ENCODE data around the gene HDAC4. TPM values are rescaled to one million over a fixed set of nuclear protein-coding genes. Genes with fewer than 3 reads are reported as not detected.

Gene HDAC4
- total RNA-seq, 2 donors from 2014 or later = 38.7 to 50.9 TPM

DNA sequence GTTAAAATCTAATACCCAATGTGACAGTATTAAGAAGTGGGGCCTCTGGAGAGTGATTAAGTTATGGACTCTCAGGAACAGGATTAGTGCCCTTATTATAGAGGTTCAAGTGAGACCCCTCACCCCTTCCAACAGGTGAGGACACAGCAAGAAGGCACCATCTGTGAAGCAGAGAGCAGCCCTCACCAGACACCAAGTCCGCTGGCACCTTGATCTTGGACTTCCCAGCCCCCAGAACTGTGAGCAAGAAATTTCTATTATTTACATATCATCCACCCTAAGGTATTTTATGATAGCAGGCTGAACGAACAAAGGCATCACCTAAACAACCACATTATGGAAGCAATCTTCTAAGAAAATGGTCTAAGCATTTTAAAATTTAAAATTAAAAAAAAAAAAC, 59.0 kb downstream of the HDAC4 start:
- no peak for DNase-seq
- intact Hi-C loops (cut with DNase I, micrococcal nuclease) = no loop called here
- no peak for ATAC-seq

DNA sequence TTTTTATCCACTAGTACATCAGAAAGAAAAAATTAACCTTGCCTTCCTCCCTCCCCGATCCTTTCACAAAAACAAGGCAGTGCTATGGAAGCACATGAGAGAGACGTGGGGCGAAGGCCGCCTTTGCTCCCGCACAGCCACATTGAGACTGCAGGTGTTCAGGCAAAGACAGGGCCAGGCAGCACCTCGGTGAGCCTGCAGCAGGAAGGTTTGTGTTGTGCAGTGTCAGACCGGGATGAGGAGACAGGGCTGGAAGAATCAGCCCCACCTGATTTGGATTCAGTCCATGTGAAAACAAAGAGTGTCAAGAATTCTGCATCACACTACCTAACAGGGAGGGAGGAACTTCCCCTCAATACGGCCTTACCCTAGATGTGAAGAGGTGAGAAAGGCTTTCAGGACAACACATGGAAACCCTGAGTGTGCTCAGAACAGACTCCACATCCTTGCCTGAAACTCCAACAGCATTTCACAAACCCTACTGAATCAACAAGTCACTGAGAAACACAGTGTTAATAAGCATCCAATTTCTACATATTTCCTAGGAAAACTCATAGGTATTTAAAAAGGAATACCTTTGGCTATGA, 59.6 kb downstream of the HDAC4 start:
- no peak for ATAC-seq
- no peak for DNase-seq
- intact Hi-C loops (cut with DNase I, micrococcal nuclease) = no loop called here

DNA sequence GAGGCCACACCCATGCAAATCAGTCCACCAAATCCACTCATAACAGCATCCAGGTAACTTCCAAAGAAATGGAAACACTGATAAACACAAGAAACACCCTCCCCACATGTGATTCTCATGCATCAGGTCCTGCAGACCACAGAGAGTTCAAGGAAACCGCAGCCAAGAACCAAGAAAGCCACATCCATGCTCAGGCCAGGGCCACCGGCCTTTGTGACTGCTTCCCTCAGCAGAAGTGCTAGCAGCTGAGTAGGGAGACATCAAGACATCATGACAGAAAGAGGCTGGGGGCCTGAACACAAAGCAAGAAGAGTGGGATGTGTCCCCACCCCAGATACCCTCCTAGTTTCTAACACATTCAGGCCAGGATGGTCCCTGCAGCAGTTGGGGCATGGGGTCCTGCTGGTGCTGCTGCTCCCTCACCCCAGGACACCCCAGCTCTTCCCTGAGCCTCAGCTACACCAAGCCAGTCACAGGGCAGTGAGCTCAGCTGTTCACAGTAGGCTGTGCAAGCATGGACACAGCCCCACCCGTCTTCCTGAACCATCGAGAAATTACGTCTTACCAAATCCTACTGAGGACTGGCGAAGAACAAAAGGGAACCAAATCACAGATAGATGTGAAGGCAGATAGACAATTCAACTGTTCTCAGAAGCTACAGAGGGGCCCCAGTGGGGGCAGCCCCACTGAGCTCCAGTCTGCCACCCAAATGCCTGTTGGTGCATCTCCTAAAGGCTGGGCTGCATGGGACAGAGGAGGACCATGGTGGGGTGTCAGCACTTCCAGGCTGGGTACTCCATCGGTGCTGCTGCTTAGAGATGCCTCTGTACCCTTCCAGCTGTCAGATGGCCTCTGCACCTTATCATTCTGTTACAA, 60.9 kb downstream of the HDAC4 start:
- intact Hi-C loops (cut with DNase I, micrococcal nuclease) = no loop called here
- DNase-seq (peak in 1 of 2 donors; percentile 24), ATAC-seq (no peak)

DNA sequence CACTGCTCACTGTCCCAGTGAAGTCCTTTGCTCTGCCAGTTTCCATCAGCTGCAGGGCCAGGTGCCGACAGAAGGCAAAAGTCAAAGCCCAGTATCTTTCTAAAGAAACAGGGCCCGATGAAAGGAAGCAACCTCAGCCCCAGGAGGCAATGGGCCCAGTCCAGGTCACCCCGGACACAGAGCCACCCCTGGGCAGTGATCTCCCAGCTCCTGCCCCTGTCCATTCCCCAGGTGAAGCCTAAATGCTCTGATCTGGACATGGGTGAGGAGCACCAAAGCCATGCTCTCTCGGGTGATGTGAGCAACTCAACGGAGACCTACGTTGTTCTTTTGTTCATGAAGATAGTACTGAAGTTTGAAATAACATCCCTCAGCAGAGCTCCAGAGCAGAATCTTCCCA, 61.6 kb downstream of the HDAC4 start:
- no peak for ATAC-seq
- intact Hi-C loops (cut with DNase I, micrococcal nuclease) = no loop called here
- peak in 1 of 2 donors; percentile 15 for DNase-seq

DNA sequence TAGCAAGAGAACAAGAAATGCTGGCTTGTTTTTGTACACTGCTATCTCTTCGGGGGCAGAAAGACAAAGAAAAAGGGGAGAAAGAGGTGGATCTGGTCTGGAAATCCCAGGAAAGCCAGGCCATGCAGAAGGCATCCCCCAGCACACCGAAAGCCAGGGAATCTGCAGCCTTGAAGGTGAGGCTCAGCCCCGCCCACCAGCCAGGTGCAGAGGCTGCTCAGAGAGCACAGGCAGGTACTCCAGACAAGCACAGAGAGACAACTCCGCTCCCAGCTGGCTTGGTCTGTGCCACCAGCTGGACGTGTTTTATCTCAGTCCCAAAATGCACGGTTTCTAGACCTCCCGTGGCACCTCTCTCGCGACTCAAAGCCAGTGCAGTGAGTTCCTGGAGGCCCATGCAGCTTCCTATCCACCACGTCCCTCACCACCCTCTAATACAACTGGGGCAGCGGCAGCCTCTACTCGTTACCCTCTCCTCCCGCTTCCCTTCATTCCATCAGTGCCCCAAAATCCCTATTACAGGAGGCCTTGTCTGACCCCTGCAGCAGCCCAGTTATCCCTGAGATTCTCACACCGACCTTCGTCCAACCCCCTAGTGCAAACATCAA, 62.8 kb downstream of the HDAC4 start:
- intact Hi-C loops (cut with DNase I, micrococcal nuclease) = no loop called here
- ATAC-seq (peak; percentile 88), DNase-seq (peak; percentile 37 to 62)

DNA sequence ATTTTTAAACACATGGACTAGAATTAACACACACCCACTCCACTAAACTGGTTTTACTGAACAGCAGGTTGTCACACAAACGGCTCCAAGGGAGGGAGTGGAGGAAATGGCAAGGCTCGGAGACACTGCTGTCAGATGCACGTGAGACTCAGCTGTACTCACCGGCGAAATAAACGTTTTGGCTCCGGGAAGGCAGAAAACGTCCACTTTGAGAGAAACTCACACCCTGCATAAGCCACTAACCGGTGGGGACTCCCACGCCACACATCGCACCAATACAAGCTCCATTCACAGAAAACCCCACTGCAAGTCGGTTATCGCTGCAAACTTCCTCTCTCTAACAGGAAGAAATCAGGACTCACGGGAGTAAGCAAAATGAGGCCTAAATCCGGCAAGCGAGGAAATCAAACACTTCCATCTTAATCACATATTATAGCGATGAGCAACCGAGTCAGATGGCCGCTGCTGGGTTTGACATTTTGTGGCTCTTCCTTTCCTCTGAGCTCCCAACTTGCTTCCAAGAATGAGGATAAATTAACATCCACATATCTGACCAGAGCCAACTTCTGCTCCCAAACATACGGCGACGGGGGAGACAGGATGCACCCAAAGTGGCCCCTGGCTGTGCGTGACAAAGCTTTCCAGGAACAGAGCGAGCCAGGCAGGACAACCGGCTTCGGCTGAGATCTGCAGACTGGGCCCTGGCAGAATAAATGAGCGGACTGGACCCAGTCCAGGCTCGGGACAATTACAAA, 63.5 kb downstream of the HDAC4 start:
- ATAC-seq (peak; percentile 31), DNase-seq (peak in 1 of 2 donors; percentile 31)
- intact Hi-C loops (cut with DNase I, micrococcal nuclease) = no loop called here

DNA sequence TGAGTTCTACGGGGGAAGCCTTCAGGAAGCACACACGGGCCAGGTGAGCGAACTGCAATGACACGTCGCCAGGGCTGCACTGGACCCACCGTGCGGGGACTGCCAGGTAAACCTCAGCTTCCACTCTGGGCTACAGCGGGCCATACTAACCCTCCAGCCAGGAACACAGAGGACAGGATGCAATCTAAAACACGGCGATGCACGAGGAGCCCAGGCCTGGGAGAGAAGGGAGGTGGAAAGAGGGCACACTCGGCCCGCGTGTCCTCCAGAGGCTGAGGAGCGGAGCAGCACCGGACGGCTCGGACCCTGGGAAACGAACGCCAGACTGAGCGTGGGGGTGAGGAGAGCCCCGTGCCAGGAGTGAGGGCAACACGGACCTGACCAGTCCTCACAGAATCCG, 69.3 kb downstream of the HDAC4 start:
- no peak for ATAC-seq
- peak in 1 of 2 donors; percentile 21 for DNase-seq
- intact Hi-C loops (cut with DNase I, micrococcal nuclease) = no loop called here

DNA sequence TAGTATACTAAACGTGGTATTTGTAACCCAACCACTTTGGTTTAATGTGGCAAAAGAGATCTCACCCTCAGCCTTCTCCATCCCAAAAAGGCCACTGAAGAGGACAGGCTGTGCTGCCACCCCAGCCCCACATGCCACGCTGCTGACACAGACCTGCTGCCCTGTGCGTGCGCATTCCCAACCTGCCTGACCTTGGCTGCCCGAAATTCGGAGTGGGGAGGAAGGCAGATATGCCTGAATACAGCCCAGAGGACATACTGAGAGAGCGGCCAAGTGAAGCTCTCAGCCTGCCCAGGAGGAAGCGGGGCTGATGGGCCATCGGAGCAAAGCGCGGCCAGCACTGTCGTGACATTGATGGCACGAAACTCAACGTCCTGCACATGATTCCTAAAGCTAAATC, 70.0 kb downstream of the HDAC4 start:
- ATAC-seq (no peak), DNase-seq (peak in 1 of 2 donors; percentile 24)
- intact Hi-C loops (cut with DNase I, micrococcal nuclease) = no loop called here

DNA sequence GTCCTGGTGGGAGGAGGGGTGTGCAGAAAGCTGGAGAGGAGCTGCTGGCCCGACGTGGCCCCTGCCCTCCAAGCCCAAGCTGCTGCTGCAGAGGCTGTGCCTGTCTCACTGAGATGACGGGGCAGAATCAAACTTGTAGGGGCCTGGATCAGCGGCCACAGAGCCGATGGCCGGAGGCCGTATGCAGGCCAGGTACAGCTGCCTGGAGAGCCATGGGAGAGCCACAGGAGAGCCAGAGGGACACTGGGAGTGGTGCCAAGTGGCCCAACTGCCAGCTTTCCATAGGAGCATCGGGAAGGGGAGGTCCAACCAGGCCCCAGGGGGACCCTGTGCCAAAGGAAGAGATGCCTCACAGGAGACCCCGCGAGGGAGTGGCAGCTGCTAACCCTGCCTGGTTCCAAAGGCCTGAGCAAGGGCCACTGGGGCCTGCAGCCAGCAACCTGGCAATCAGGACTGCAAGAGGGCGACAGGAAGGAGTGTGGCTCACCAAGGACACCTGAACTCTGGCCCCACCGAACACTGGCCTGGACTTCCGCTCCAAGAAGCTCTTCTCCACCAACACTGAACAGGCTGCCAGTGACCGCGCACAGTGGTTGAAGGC, 70.7 kb downstream of the HDAC4 start:
- peak in 1 of 2 donors; percentile 29 for DNase-seq
- ATAC-seq = no peak
- intact Hi-C loops (cut with DNase I, micrococcal nuclease) = no loop called here

DNA sequence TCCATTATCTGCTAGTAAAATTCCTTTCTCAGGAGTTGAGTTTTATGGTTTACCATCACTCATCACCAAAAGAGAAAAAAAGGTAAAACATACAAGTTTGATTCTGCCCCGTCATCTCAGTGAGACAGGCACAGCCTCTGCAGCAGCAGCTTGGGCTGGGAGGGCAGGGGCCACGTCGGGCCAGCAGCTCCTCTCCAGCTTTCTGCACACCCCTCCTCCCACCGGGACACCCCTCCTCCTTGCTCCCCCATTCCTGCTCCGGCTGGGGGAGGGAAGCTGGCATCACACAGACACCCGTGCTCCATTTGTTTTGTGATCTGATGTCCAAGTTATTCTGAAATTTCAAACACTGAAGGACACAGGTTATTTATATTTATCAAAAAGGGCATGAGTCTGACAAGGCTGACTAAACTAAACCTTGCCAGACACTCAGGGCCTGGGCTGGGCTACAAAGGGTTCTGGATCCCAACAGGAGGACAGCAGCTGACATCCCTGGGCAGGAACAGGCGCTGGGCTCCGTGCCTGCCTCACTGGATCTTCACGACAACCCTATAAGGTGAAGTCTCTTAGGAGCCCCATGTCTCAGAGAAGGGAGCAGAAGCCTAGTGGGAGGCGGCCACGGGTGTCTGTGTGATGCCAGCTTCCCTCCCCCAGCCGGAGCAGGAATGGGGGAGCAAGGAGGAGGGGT, 71.4 kb downstream of the HDAC4 start:
- intact Hi-C loops (cut with DNase I, micrococcal nuclease) = no loop called here

DNA sequence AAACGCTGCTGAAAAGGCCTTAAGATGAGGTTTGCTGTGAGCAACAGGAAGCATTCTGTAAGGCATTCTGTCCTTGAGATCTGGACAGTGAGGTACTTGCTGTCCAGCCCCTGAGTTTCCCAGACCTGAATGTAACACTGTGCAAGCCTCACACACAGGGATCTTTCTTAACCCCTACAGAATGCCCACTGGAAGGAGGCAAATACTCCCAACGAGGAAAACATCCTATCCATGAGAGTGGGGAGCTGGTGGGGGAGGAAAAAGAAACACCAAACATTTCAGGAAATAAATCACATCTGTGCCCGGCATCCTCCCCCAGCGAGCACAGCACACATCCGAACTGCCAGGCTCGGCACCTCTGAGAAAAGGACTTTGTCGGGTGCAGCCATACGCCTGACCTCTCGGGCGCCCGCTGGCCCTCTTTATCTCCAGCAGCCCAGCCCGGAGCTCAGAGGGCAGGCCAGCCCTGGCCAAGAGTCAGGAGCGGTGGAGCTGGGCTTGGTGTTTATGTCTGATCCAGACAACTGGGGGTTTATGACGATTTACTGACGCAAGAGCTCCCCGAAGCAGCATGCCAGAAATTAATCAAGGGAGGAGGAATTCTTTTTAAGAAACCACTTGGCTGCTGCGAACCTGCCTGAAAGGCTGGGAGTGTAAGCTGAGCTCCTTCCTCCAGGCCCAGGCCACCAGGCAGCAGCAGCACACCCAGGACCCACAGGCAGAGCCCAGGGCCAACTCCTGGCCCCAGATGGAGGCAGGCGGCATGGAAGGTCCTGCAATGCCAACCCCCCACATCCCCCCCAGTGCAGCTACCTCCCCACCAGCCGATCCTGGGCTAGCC, 72.2 kb downstream of the HDAC4 start:
- intact Hi-C loops (cut with DNase I, micrococcal nuclease) = no loop called here
- ATAC-seq = peak; percentile 24

More for the DNA sequence above, 71.4 kb downstream of the HDAC4 start:
- ATAC-seq = peak; percentile 10
- DNase-seq = peak; percentile 39 to 86

DNA sequence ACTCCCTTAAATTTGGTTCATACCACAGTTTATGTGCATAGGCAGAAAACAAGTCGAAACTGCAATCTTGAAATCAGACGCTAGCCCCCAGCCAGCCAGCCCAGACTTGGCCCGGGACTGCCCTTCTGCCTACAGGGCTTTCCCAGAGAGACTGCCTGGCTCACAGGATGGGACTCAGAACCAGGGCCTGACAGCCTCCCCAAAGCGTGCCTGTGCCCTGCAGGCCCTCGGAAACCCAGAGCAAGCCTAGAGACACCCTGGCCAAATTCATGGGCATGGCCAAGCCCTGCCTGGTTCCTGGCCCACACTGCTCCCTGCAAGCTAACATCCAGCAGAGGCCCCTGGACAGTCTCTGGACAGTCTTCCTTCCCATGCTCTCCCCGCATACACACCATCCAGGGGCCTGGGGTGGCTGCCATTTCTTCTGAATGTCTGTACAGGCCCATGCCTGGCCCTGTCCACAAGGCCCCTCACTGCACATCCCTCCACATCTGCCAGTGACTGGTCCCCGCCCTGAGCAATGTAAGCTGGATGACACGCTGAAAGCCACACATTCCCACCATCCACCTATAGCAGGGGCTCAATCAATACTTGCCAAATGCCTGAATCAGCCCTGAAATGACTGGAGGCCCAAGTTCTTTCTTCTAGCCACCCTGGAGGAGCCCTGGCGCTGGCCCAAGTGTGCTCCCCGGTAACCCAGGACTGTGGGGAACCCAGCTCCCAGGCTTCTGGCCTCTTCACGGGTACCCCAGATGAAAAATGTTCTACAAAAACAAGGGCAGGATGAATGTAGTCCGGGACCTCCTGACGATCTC, 73.1 kb downstream of the HDAC4 start:
- ATAC-seq = peak; percentile 10
- peak in 1 of 2 donors; percentile 25 for DNase-seq

More for the DNA sequence above, 72.2 kb downstream of the HDAC4 start:
- peak in 1 of 2 donors; percentile 82 for DNase-seq

DNA sequence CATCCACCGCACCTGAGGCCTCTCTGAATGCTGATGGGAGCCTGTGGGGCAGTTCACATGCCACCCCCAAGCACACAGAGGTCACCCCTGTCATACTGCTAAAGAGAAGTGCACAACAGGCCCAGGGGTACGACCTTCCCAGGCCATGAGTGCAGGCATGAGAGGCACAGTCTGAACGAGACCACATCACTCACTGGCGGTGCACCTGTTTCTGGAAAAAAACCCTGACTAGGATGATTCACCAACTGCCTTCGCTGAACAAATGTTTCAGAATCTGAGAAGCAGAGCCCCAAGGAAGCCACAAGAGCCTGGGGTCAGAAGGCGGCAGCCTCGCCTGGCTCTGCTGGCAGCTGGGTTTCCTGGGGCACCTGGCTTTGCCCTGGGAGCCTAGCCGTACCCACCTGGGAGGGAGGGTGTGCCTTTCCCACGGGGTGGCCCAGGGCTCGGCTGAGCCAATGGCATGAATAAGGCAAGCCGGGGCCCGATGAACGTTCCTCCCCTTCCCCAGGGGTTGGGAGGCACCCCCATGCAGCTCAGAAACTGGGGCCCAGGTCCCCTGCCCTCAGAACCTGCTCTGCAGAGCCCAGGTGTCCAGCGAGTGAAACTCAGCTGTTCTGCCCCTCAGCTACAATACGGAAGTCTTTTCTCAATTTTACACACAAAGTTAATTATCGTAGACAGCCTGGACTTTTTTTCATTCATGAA, 73.8 kb downstream of the HDAC4 start:
- peak; percentile 55 for ATAC-seq
- DNase-seq = peak; percentile 48 to 50
- intact Hi-C loops (cut with DNase I, micrococcal nuclease) = no loop called here

More for the DNA sequence above, 73.1 kb downstream of the HDAC4 start:
- intact Hi-C loops (cut with DNase I, micrococcal nuclease) = no loop called here

DNA sequence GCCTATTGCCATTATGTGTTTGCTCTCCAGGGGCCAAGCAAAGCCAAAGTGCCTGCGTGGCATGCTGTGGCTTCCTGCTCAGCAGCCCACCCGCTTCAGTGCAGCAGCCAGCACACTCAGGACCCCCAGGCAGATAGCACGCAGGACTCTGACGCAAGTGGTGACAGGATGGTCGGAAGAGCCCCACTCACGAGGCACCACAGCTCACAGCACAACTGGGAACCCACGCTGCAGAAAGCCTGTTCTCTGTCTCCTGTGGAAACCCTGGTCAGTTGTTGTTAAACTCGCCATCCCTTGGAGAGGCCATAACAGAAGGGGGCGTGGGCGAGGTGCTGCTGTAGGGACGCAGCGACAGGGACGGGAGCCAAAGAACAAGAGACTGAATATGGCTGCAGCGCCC, 76.4 kb downstream of the HDAC4 start:
- DNase-seq = peak; percentile 6 to 23
- no peak for ATAC-seq
- intact Hi-C loops (cut with DNase I, micrococcal nuclease) = no loop called here

DNA sequence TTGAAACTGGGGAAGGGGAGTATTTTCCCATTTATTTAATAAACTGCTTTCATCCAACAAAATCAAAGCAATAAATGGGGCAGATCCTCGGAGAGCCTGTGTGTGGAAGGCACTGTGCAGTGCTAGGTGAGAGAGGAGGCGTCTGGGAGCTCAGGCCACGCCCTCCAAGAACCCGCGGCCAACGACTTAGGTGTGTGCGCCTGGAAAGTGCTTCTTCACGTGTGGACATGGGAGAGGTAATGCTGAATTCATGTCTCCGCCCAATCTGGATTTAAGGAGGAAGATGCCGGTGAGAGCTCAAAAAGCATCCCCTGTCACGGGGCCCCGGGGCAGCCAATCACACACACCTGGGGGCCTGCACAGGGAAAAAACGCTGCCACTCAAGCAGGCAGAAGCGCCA, 77.4 kb downstream of the HDAC4 start:
- intact Hi-C loops (cut with DNase I, micrococcal nuclease) = no loop called here
- ATAC-seq (peak; percentile 65), DNase-seq (peak; percentile 59 to 67)

All from left colon (tissue), 2 donors.